Measurements from ENCODE around the gene TNFRSF25.
A peak's percentile ranks its signal among the peaks of the same experiment; 100 is the strongest.
"Not testable (repeated sequence)": the region's sequence is repeated elsewhere in the genome, so short reads cannot be mapped to it uniquely, and the experiment has no call there.

The TNFRSF25 gene

DNA sequence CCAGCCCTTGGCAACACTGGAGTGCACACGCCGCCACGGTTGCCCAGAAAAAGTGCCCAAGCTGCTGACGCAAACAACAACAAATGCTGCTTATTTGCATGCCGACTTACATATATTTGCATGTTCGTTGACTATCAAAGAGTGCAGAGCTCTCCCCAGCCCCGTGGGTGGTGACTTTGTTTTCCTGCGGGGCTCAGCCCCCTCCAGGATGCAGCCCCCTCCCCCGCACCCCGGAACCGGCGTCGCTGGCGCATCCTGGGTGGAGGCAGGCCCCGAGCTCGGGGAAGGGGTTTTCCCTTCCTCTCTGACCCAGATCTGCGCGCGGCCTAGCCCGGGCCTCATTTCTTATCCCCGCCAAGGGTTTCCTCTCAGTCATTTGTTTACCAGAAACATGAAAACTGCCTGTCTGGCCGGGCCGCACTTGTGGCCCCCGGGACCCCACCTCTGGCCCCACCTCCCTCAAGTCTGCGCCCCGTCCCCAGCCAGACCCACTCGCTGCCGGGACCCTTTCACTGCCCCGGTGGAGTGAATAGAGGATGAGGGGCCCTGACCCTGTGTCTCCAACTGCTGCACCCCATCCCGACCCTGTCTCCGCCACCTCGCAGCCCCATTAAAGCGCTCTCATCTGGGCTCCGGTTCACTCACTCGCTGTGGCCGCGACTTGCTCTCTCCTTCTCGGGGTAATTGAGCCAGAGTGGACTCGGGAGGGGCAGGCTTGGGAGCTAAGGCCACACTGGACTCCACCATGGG, 5.5 kb downstream of the TNFRSF25 start:
- Histone ChIP-seq H3K4me3 (ENCODE audit: low read length) (peak overlapping the region; percentile 66), H3K4me1 (ENCODE audit: low read length) (0 out of 2 replicates have a peak, but pooled peaks cover 6% of the 10 kb centered on the region), H3K27ac (ENCODE audit: low read length) (no peak overlapping the region), H4K20me1 (ENCODE audit: insufficient read depth, low read length) (no peaks in the 10 kb centered on the region), H3K36me3 (replicated peaks; ENCODE audit: low read depth, low read length) (no peaks in the 10 kb centered on the region), H3K79me2 (ENCODE audit: low read length) (no peaks in the 10 kb centered on the region), H3K9ac (ENCODE audit: low read length) (no peak overlapping the region), H3K4me2 (ENCODE audit: low read length) (peak overlapping the region; percentile 62), H2AFZ (ENCODE audit: low read depth, low read length) (no peak overlapping the region), H3K27me3 (ENCODE audit: low read depth, low read length) (no peaks in the 10 kb centered on the region), H3K9me3 (ENCODE audit: insufficient read depth, low read length) (no peaks in the 10 kb centered on the region)
- no peak for TF ChIP-seq EZH2phosphoT487 (IDR thresholded peaks at IDR 0.05; ENCODE audit: low read depth)
- TF ChIP-seq, protein P1, sequence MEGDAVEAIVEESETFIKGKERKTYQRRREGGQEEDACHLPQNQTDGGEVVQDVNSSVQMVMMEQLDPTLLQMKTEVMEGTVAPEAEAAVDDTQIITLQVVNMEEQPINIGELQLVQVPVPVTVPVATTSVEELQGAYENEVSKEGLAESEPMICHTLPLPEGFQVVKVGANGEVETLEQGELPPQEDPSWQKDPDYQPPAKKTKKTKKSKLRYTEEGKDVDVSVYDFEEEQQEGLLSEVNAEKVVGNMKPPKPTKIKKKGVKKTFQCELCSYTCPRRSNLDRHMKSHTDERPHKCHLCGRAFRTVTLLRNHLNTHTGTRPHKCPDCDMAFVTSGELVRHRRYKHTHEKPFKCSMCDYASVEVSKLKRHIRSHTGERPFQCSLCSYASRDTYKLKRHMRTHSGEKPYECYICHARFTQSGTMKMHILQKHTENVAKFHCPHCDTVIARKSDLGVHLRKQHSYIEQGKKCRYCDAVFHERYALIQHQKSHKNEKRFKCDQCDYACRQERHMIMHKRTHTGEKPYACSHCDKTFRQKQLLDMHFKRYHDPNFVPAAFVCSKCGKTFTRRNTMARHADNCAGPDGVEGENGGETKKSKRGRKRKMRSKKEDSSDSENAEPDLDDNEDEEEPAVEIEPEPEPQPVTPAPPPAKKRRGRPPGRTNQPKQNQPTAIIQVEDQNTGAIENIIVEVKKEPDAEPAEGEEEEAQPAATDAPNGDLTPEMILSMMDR (IDR thresholded peaks at IDR 0.05; ENCODE audit: low read depth, low read length): no peak

DNA sequence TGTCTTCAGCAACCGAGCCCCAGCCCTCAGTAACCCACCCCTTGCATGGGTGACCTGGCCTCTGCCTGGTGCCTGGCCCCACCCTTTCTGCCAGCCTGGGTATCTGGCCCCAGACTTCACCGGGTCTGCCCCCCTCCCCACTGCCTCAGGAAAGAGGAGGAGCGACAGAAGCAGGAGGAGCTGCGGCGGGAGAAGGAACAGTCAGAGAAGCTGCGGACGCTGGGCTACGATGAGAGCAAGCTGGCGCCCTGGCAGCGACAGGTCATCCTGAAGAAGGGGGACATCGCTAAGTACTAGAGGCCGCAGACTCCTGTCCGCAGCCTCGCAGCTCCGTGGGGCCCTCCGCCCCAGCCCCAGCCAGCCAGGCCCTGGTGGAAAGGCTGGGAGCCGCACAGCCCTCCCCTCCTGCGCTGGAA, 6.1 kb downstream of the TNFRSF25 start:
- 0 out of 2 replicates have a peak, but pooled peaks cover 6% of the 10 kb centered on the region for H3K4me1 ChIP-seq (ENCODE audit: low read length)
- H3K4me2 ChIP-seq (ENCODE audit: low read length): peak overlapping the region; percentile 62
- H2AFZ ChIP-seq (ENCODE audit: low read depth, low read length): no peak overlapping the region
- no peaks in the 10 kb centered on the region for H3K79me2 ChIP-seq (ENCODE audit: low read length)
- no peak overlapping the region for H3K4me3 ChIP-seq (ENCODE audit: low read length)
- no peak overlapping the region for H3K27ac ChIP-seq (ENCODE audit: low read length)
- TF ChIP-seq, protein P1 (IDR thresholded peaks at IDR 0.05; ENCODE audit: low read depth, low read length): no peak
- TF ChIP-seq EZH2phosphoT487 (IDR thresholded peaks at IDR 0.05; ENCODE audit: low read depth): no peak
- no peak overlapping the region for H3K9ac ChIP-seq (ENCODE audit: low read length)
- H3K36me3 ChIP-seq (replicated peaks; ENCODE audit: low read depth, low read length): no peaks in the 10 kb centered on the region
- no peaks in the 10 kb centered on the region for H4K20me1 ChIP-seq (ENCODE audit: insufficient read depth, low read length)
- H3K27me3 ChIP-seq (ENCODE audit: low read depth, low read length): no peaks in the 10 kb centered on the region
- no peaks in the 10 kb centered on the region for H3K9me3 ChIP-seq (ENCODE audit: insufficient read depth, low read length)

DNA sequence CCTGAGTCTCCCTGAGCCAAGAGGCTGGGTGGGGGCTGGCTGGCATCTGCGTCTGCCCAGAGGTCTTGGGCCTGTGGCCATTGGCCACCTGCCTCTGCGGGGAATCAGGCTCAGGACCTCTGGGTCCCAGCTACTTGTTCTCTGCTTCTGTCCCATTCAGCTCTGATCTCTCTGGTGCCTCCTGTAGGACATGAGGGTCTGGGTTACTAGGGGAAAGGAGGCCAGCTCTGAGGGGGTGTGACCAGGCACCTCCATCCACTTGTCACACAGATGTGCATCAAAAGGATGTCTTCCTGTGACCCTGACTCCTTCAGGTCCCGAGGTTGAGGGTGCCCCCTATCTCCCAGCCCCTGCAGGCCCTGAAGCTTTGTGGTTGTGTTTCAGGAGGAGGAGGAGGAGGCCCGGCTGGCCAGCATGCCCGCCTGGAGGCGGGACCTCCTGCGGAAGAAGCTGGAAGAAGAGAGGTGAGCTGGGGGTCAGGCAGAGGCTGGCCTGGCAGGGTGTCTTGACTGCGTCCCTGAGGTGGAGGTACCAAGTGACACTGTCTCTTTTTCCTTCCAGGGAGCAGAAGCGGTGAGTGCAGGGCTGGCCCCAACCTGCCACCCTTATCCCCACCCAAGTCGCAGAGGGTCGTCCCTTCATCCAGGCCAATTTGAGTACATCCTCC, 9.0 kb downstream of the TNFRSF25 start:
- Histone ChIP-seq H3K4me3 (ENCODE audit: low read length) (no peak overlapping the region), H4K20me1 (ENCODE audit: insufficient read depth, low read length) (no peaks in the 10 kb centered on the region), H3K4me1 (ENCODE audit: low read length) (0 out of 2 replicates have a peak, but pooled peaks cover 6% of the 10 kb centered on the region), H3K79me2 (ENCODE audit: low read length) (no peaks in the 10 kb centered on the region), H3K4me2 (ENCODE audit: low read length) (no peak overlapping the region), H3K36me3 (replicated peaks; ENCODE audit: low read depth, low read length) (no peaks in the 10 kb centered on the region), H3K27me3 (ENCODE audit: low read depth, low read length) (no peaks in the 10 kb centered on the region), H2AFZ (ENCODE audit: low read depth, low read length) (no peak overlapping the region), H3K9me3 (ENCODE audit: insufficient read depth, low read length) (no peaks in the 10 kb centered on the region), H3K9ac (ENCODE audit: low read length) (no peak overlapping the region), H3K27ac (ENCODE audit: low read length) (no peak overlapping the region)
- TF ChIP-seq, protein P1 (IDR thresholded peaks at IDR 0.05; ENCODE audit: low read depth, low read length): no peak
- no peak for TF ChIP-seq EZH2phosphoT487 (IDR thresholded peaks at IDR 0.05; ENCODE audit: low read depth)

DNA sequence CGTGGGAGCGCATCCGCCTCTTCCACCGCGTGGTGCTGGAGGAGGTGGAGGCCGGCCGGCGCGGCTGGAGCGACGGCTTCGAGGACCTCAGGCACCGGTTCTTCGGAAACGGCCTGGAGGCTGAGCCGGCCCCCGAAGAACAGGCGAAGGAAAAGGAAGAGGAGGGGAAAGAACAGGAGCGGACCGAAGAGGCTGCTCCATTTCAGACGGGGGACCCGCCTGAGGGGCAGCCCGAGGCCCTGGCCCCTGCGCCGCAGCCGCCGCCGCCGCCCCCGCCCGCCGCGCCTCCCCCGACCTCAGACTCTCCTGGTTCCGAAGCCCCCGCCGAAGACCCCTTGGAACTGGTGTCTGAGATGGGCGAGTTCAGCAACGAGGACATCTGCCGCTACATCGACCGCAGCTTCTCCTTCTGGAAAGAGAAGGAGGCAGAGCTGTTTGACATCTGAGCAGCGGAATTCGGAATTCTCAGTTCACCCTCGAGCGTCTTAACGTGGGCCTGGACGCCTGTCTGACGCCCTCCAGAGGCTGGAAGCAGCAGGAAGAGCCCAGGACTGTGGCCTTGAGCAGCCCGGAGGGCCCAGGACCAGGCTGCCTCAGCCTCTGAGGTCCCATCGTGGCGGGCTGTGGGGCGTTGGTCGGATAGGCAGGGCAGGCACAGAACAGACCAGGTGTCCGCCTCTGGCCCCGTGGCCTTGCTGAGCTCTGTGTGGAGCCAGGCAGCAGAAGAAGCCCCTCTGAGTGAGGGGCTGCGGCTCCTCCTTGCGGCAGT, 10.0 kb downstream of the TNFRSF25 start:
- H3K9me3 ChIP-seq (ENCODE audit: insufficient read depth, low read length); H3K4me1 ChIP-seq (ENCODE audit: low read length); H3K4me2 ChIP-seq (ENCODE audit: low read length); H4K20me1 ChIP-seq (ENCODE audit: insufficient read depth, low read length); H3K27me3 ChIP-seq (ENCODE audit: low read depth, low read length); H3K36me3 ChIP-seq (replicated peaks; ENCODE audit: low read depth, low read length); H2AFZ ChIP-seq (ENCODE audit: low read depth, low read length); H3K9ac ChIP-seq (ENCODE audit: low read length); H3K79me2 ChIP-seq (ENCODE audit: low read length); H3K27ac ChIP-seq (ENCODE audit: low read length); H3K4me3 ChIP-seq (ENCODE audit: low read length): not testable (repeated sequence)

All from OCI-LY3 (cell line).